ENCODE data around the gene GPR85.

Gene GPR85

DNA sequence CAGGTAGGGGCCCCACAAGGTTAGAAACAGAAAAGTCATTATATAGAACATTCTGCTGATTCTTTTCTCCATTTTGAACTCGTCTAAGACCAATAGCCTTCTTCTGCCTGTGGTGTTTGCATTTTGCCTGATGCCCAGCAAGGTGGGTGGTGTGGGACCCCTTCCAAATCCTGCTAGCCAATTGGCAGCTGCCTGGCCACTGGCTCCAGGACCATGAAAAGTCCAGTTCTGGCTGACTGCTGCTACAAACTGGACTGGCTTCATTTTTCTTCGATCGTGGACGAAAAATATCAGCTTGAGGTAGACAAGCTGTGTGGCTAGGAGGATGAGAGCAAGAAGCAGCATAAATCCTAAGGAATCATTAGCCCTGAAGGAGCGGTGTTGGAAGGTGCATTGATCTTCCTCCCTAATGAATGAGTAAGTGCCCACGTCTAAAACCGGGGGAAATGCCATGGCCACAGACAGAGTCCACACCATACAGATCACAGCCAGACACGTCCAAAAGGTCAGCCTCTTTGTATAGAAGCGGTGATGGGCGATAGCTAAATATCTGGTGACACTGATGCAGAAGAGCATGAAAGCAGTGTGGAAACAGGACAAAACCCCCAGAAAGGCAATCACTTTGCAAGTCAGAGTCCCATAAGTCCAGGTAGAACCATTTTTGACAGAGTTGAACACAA, 2.7 kb downstream of the GPR85 start:
- Histone ChIP-seq H3K4me3 (replicated peaks; ENCODE audit: insufficient read depth, low read length) (no peak overlapping the region), H3K27me3 (ENCODE audit: insufficient read depth, poor library complexity, severe bottlenecking) (no peaks in the 10 kb centered on the region), H3K27ac (replicated peaks) (peak overlapping the region; percentile 78)
- DNase-seq (ENCODE audit: low read depth in 1 of 2, low spot score in 1 of 2), result no peak
- no peak for TF ChIP-seq SPI1 (IDR thresholded peaks at IDR 0.05; ENCODE audit: borderline replicate concordance, low read depth)
- TF ChIP-seq CTCF (IDR thresholded peaks at IDR 0.05; ENCODE audit: insufficient read depth, low read length), result no peak
- no peak for TF ChIP-seq POLR2AphosphoS5 (IDR thresholded peaks at IDR 0.05; ENCODE audit: low read depth)
- no peak for TF ChIP-seq REST (IDR thresholded peaks at IDR 0.05; ENCODE audit: insufficient replicate concordance, low read depth)
- no peak for TF ChIP-seq GABPA (IDR thresholded peaks at IDR 0.05; ENCODE audit: low read depth)

DNA sequence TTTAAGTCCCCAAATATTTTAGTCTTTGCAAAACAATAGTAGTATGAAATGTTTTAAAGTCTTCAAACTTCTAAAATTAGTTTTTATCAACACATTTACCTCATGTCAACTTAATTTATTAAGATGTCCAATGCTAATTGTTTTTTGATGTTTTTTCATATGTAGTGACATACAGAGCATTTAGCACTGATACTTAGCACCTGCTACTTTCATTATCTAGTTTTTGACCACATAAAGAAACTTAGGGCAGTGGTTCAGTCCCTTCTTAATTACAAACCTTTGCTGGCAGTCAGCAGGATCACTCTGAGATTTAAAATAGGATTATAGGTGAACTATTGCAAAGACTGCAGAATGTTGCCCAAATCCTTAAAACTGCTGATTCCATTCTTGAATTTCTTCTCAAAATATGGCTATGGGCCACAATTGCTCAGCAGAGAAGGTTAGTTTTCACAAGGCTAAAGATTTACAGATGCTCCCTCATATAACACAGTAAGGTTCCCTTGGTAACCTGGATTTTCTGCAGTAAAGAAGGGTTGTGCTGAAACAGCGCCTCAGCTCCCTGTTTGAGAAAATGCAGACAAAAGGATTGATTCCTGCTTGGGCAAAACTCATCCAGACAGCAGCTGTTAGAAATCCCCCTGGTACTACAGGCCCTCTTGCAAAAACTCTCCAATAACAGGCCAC, 3.4 kb downstream of the GPR85 start:
- H3K4me3 ChIP-seq (replicated peaks; ENCODE audit: insufficient read depth, low read length), result no peak overlapping the region
- no peak for TF ChIP-seq SPI1 (IDR thresholded peaks at IDR 0.05; ENCODE audit: borderline replicate concordance, low read depth)
- TF ChIP-seq REST (IDR thresholded peaks at IDR 0.05; ENCODE audit: insufficient replicate concordance, low read depth), result no peak
- TF ChIP-seq GABPA (IDR thresholded peaks at IDR 0.05; ENCODE audit: low read depth), result no peak
- TF ChIP-seq POLR2AphosphoS5 (IDR thresholded peaks at IDR 0.05; ENCODE audit: low read depth), result no peak
- no peak for TF ChIP-seq CTCF (IDR thresholded peaks at IDR 0.05; ENCODE audit: insufficient read depth, low read length)
- H3K27me3 ChIP-seq (ENCODE audit: insufficient read depth, poor library complexity, severe bottlenecking), result no peaks in the 10 kb centered on the region
- no peak for DNase-seq (ENCODE audit: low read depth in 1 of 2, low spot score in 1 of 2)
- no peak overlapping the region for H3K27ac ChIP-seq (replicated peaks)

GRCh38 chr7:113078331-113078730, 8.3 kb downstream of the GPR85 start:
- TF ChIP-seq SPI1 (IDR thresholded peaks at IDR 0.05; ENCODE audit: borderline replicate concordance, low read depth) (no peak), REST (IDR thresholded peaks at IDR 0.05; ENCODE audit: insufficient replicate concordance, low read depth) (no peak), POLR2AphosphoS5 (IDR thresholded peaks at IDR 0.05; ENCODE audit: low read depth) (no peak), GABPA (IDR thresholded peaks at IDR 0.05; ENCODE audit: low read depth) (no peak), CTCF (IDR thresholded peaks at IDR 0.05; ENCODE audit: insufficient read depth, low read length) (no peak)
- no peak for DNase-seq (ENCODE audit: low read depth in 1 of 2, low spot score in 1 of 2)
- Histone ChIP-seq H3K27me3 (ENCODE audit: insufficient read depth, poor library complexity, severe bottlenecking) (no peaks in the 10 kb centered on the region), H3K4me3 (replicated peaks; ENCODE audit: insufficient read depth, low read length) (no peak overlapping the region), H3K27ac (replicated peaks) (no peak overlapping the region)

All from HL-60 (cell line).